ENCODE measurements around the gene ACAT2. TPM values are rescaled to one million over a fixed set of nuclear protein-coding genes. Genes with fewer than 3 reads are reported as not detected.
A peak's percentile ranks its signal among the peaks of the same experiment; 100 is the strongest.
"Not testable (repeated sequence)": the region's sequence is repeated elsewhere in the genome, so short reads cannot be mapped to it uniquely, and the experiment has no call there.

ACAT2 gene
- polyA plus RNA-seq, 3 donors: 3.6 to 24.4 (median 19.5) TPM

GRCh38 chr6:159790956-159791598 is 29.2 kb downstream of the ACAT2 start:
- intact Hi-C loops (cut with micrococcal nuclease): loop anchor here in 1 of 2 donors (2.0 kb wide), 1 partner anchor 98 kb away; the partner anchor contains the start of gene SOD2
- Mint-ChIP-seq H3K9me3 (no peaks in the 10 kb centered on the region), H3K27ac (peak overlapping the region; percentile 95 to 98 (median 98)), H3K4me3 (peak overlapping the region; percentile 94 to 97), H3K36me3 (peaks cover 39 to 50% of the 10 kb centered on the region in 2 donors), H3K27me3 (ENCODE audit: low read depth in 3 of 3) (peaks cover 0 to 1% (median 0%) of the 10 kb centered on the region in 3 donors), H3K4me1 (peaks cover 32% of the 10 kb centered on the region)
- H3K27ac ChIP-seq (ENCODE audit: low read depth in 1 of 2, low read length in 2 of 2): peak overlapping the region; percentile 85 to 97
- H3K9ac ChIP-seq (ENCODE audit: insufficient read depth, low read length, poor library complexity, severe bottlenecking): peak overlapping the region; percentile 83
- 18% methylated on average over 16 of the region's 18 CpGs for WGBS (ENCODE audit: insufficient coverage)
- peaks cover 28 to 38% of the 10 kb centered on the region in 2 donors for H3K4me1 ChIP-seq (ENCODE audit: control insufficient read depth in 1 of 2, insufficient read depth in 2 of 2, low read length in 2 of 2)
- H2AFZ ChIP-seq (ENCODE audit: insufficient read depth, low read depth, low read length, poor library complexity, severe bottlenecking): peak overlapping the region; percentile 96
- H3K79me2 ChIP-seq (ENCODE audit: insufficient read depth, low read length): peaks cover 81% of the 10 kb centered on the region
- H3K27me3 ChIP-seq (ENCODE audit: control insufficient read depth in 2 of 2, insufficient read depth in 2 of 2, low read length in 2 of 2): no peaks in the 10 kb centered on the region
- peak overlapping the region; percentile 88 for H3K4me2 ChIP-seq (replicated peaks; ENCODE audit: extremely low read depth, low read length, poor library complexity, severe bottlenecking)
- peaks cover 34 to 59% of the 10 kb centered on the region in 2 donors for H3K36me3 ChIP-seq (replicated peaks in 1 of 2; ENCODE audit: control insufficient read depth in 1 of 2, insufficient read depth in 2 of 2, low read length in 2 of 2)
- H4K20me1 ChIP-seq (ENCODE audit: insufficient read depth, low read length): peaks cover 48% of the 10 kb centered on the region
- peak overlapping the region; percentile 69 to 91 (median 79) for H3K4me3 ChIP-seq (replicated peaks in 1 of 3; ENCODE audit: low read depth in 2 of 3, low read length in 3 of 3)
- no peaks in the 10 kb centered on the region for H3K9me3 ChIP-seq (replicated peaks in 1 of 2; ENCODE audit: control insufficient read depth in 1 of 2, insufficient read depth in 1 of 2, low read length in 2 of 2)
- peak; percentile 4 to 41 (median 22) for DNase-seq
- TF ChIP-seq CTCF (IDR thresholded peaks at IDR 0.05): no peak

GRCh38 chr6:159794976-159795375 is 33.1 kb downstream of the ACAT2 start:
- intact Hi-C loops (cut with micrococcal nuclease): not testable (repeated sequence)

More at GRCh38 chr6:159794976-159795375, 33.1 kb downstream of the ACAT2 start:
- not testable (repeated sequence) for H3K4me3 ChIP-seq (replicated peaks in 1 of 3; ENCODE audit: low read depth in 2 of 3, low read length in 3 of 3); H3K27ac Mint-ChIP-seq; DNase-seq; H3K4me2 ChIP-seq (replicated peaks; ENCODE audit: extremely low read depth, low read length, poor library complexity, severe bottlenecking); H3K27ac ChIP-seq (ENCODE audit: low read depth in 1 of 2, low read length in 2 of 2); H3K4me3 Mint-ChIP-seq; H3K27me3 Mint-ChIP-seq (ENCODE audit: low read depth in 3 of 3); H3K9me3 Mint-ChIP-seq; H3K27me3 ChIP-seq (ENCODE audit: control insufficient read depth in 2 of 2, insufficient read depth in 2 of 2, low read length in 2 of 2); H2AFZ ChIP-seq (ENCODE audit: insufficient read depth, low read depth, low read length, poor library complexity, severe bottlenecking); H3K9ac ChIP-seq (ENCODE audit: insufficient read depth, low read length, poor library complexity, severe bottlenecking); H3K9me3 ChIP-seq (replicated peaks in 1 of 2; ENCODE audit: control insufficient read depth in 1 of 2, insufficient read depth in 1 of 2, low read length in 2 of 2)
- Mint-ChIP-seq H3K4me1 (peaks cover 18% of the 10 kb centered on the region), H3K36me3 (peaks cover 59 to 71% of the 10 kb centered on the region in 2 donors)
- Histone ChIP-seq H3K36me3 (replicated peaks in 1 of 2; ENCODE audit: control insufficient read depth in 1 of 2, insufficient read depth in 2 of 2, low read length in 2 of 2) (peaks cover 55 to 80% of the 10 kb centered on the region in 2 donors), H3K79me2 (ENCODE audit: insufficient read depth, low read length) (peaks cover 51% of the 10 kb centered on the region), H4K20me1 (ENCODE audit: insufficient read depth, low read length) (peaks cover 23% of the 10 kb centered on the region), H3K4me1 (ENCODE audit: control insufficient read depth in 1 of 2, insufficient read depth in 2 of 2, low read length in 2 of 2) (peaks cover 13 to 18% of the 10 kb centered on the region in 2 donors)
- whole genome bisulfite sequencing (ENCODE audit: insufficient coverage): 89% methylated on average over 7 of the region's 8 CpGs
